ENCODE results near the gene IRF2BPL. TPM values are rescaled to one million over a fixed set of nuclear protein-coding genes. Genes with fewer than 3 reads are reported as not detected.

Gene IRF2BPL
- 100 to 1,000 TPM; 113 to 141 TPM for total RNA-seq

DNA sequence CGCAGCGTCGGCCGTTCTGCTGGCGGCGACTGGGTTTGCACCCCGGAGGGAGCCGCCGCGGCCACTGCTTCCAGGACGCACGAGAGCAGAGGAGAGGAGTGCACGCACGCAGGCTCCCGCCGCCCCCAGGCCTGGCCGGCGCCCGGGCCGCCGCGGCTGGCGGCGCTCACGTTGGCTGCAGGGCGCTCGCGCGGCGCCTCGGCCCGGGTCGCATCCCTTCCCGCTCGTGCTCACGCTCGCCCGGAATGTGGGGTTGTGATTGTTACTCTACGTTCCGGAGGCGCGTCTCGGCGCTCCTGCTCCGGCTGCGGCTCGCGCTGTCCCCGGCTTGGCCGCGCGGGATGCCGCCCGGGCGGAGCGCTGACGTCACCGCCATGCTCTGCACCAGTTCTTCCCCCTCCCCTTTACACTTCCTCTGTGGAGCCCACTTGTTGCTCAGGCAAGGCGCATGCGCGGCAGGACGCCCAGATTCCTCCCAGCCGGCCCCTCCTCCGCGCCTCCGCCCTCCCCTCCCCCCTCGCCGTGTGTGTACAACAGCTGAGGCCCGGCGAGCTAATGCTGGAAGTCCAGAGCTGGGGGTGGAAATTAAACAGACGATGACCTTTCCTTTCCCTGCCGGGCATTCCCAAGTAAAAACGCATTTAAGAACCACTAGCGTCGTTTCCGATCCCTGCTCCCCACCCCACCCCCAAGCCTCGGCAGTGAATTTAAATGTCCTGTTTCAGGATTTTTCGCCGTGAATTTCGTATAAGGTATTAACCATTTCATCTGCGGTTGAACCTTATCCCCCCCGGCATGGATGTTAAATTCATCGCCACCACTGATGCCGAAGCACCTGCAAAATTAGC is at the start of gene IRF2BPL:
Gene IRF2BPL (minus strand): TSS at position 325 of the 848 bp plus-strand sequence. CDS start 916 bp downstream, outside the sequence.
- peak; percentile 97 for DNase-seq (ENCODE audit: low spot score)
- H3K36me3 ChIP-seq, result peaks cover 0 to 5% of the 10 kb centered on the region in 2 donors
- no peaks in the 10 kb centered on the region for H3K27me3 ChIP-seq (replicated peaks; ENCODE audit: insufficient read depth)
- H3K9me3 ChIP-seq, result no peaks in the 10 kb centered on the region
- TF ChIP-seq POLR2A (IDR thresholded peaks at IDR 0.05) (peak; percentile 97), POLR2AphosphoS5 (IDR thresholded peaks at IDR 0.05) (peak; percentile 97)
- TF ChIP-seq, protein P1, sequence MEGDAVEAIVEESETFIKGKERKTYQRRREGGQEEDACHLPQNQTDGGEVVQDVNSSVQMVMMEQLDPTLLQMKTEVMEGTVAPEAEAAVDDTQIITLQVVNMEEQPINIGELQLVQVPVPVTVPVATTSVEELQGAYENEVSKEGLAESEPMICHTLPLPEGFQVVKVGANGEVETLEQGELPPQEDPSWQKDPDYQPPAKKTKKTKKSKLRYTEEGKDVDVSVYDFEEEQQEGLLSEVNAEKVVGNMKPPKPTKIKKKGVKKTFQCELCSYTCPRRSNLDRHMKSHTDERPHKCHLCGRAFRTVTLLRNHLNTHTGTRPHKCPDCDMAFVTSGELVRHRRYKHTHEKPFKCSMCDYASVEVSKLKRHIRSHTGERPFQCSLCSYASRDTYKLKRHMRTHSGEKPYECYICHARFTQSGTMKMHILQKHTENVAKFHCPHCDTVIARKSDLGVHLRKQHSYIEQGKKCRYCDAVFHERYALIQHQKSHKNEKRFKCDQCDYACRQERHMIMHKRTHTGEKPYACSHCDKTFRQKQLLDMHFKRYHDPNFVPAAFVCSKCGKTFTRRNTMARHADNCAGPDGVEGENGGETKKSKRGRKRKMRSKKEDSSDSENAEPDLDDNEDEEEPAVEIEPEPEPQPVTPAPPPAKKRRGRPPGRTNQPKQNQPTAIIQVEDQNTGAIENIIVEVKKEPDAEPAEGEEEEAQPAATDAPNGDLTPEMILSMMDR (IDR thresholded peaks at IDR 0.05), result peak in 2 of 4 experiments; percentile 4 to 19
- under 1% methylated on average over 62 of the region's 84 CpGs for WGBS
- H3K27ac ChIP-seq, result peak within 1 kb of the TSS; percentile 99 to 100
- peaks cover 42% of the 10 kb centered on the region for H3K4me1 ChIP-seq (replicated peaks)
- H3K4me3 ChIP-seq, result peak within 1 kb of the TSS; percentile 86 to 93
- intact Hi-C loops (cut with DNase I), result loop anchor here (5.0 kb wide), 1 partner anchor 69 kb away; the partner anchor contains the start of gene CIPC

DNA sequence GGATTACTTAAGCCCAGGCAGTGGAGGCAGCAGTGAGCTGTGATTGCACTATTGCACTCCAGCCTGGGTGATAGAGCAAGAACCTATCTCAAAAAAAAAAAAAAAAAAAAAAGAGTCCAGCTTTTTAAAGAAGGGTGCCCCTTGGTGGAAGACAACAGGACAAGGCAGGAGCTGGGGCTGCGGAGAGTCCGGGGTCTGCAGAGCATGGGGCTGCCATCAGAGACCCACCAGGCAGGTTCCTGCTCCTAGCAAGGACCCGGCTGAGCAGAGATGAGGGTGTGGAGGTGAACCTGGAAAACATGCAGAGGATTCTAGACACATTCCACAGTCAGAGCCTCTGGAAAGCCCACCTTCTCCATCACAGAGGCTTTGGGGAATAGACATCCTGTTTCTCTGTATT is 48.5 kb upstream of the IRF2BPL start:
- H3K4me3 ChIP-seq, result no peak overlapping the region
- H3K27ac ChIP-seq, result peak overlapping the region in 1 of 2 donors; percentile 48
- no peak for TF ChIP-seq POLR2A (IDR thresholded peaks at IDR 0.05)
- TF ChIP-seq POLR2AphosphoS5 (IDR thresholded peaks at IDR 0.05), result no peak
- TF ChIP-seq, protein P1 (IDR thresholded peaks at IDR 0.05), result no peak
- H3K4me1 ChIP-seq (replicated peaks), result no peaks in the 10 kb centered on the region
- H3K9me3 ChIP-seq, result no peaks in the 10 kb centered on the region
- no peaks in the 10 kb centered on the region for H3K36me3 ChIP-seq
- intact Hi-C loops (cut with DNase I), result no loop called here
- no peak for DNase-seq (ENCODE audit: low spot score)
- no peaks in the 10 kb centered on the region for H3K27me3 ChIP-seq (replicated peaks; ENCODE audit: insufficient read depth)
- 83% methylated on average over 3 of the region's 3 CpGs for WGBS

DNA sequence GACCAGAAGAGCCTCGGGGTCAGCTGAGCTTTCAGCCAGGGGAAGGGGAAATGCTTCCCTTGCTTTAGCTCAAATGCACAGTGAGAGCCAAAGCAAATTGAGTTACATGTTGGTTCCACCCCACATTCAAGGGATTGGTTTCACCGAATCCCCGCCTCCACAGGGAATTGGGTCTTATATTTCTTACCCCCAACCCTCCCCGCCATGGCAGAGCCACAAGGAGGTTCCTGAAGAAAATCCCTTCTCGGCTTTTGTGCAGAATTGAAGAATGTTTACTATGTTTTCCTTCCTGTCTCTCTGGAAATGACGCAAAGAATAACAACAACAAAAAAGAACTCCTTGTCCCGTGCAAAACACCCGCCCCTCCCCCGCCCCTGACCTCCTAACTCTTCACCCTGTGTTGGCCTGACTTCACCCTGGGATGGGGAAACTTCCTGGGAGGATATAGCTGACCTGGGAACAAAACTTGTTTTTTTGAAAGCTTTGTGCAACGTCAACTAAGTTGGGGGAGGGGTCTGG is 47.7 kb upstream of the IRF2BPL start:
- TF ChIP-seq, protein P1 (IDR thresholded peaks at IDR 0.05), result no peak
- TF ChIP-seq POLR2AphosphoS5 (IDR thresholded peaks at IDR 0.05) (peak; percentile 59), POLR2A (IDR thresholded peaks at IDR 0.05) (no peak)
- Histone ChIP-seq H3K27me3 (replicated peaks; ENCODE audit: insufficient read depth) (no peaks in the 10 kb centered on the region), H3K4me1 (replicated peaks) (no peaks in the 10 kb centered on the region), H3K36me3 (no peaks in the 10 kb centered on the region), H3K9me3 (no peaks in the 10 kb centered on the region), H3K4me3 (peak overlapping the region in 1 of 2 donors; percentile 2), H3K27ac (peak overlapping the region; percentile 61)
- DNase-seq (ENCODE audit: low spot score), result no peak
- 24% methylated on average over 10 of the region's 10 CpGs for WGBS
- intact Hi-C loops (cut with DNase I), result no loop called here

DNA sequence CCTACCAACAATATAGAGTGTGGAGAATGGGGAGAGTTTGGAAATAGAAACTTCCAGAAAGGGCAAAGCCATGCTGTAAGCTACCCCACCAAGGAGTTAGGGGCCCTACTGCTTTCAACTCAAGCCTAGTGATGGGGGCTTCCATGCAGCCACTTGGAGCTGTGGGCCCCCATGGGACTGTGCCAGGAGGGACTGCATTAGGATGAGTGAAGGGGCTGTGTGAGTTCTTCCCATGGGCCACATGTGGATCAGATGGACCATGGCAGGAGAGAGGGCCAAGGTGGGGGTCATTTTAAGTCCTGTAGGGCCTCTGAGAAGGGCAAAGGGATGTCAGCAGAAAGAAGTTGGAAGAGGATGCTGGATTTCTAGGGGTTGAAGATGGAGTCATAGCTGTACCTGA is 46.5 kb upstream of the IRF2BPL start:
- DNase-seq (ENCODE audit: low spot score), result no peak
- TF ChIP-seq POLR2AphosphoS5 (IDR thresholded peaks at IDR 0.05), result no peak
- no peaks in the 10 kb centered on the region for H3K27me3 ChIP-seq (replicated peaks; ENCODE audit: insufficient read depth)
- no peaks in the 10 kb centered on the region for H3K4me1 ChIP-seq (replicated peaks)
- peak overlapping the region in 1 of 2 donors; percentile 2 for H3K4me3 ChIP-seq
- intact Hi-C loops (cut with DNase I), result no loop called here
- H3K36me3 ChIP-seq, result no peaks in the 10 kb centered on the region
- no peaks in the 10 kb centered on the region for H3K9me3 ChIP-seq
- peak overlapping the region; percentile 61 for H3K27ac ChIP-seq

DNA sequence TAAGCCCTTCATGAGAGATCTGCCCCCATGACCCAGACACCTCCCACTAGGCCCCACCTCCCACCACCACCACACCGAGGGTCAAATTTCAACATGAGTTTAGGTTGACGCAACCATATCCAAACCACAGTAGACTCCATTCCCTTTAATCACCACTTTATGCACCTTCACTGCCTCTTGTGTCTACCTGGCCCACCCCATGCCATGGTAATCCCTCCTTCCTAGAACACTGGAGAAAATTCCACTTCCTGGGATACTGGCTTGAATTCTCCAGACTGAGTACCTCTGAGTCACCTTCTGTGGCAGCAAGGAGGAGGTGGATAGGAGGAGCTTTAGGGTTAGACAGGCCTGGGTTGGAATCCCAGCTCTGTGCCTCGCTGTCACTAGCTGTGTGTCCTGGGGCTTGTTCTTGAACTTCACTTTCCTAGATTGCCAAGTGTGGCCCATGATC is 43.5 kb upstream of the IRF2BPL start:
- WGBS, result 79% methylated on average over 3 of the region's 3 CpGs
- H3K36me3 ChIP-seq, result no peaks in the 10 kb centered on the region
- H3K27ac ChIP-seq, result no peak overlapping the region
- DNase-seq (ENCODE audit: low spot score), result no peak
- no peak overlapping the region for H3K4me3 ChIP-seq
- TF ChIP-seq, protein P1 (IDR thresholded peaks at IDR 0.05), result no peak
- no peak for TF ChIP-seq POLR2AphosphoS5 (IDR thresholded peaks at IDR 0.05)
- TF ChIP-seq POLR2A (IDR thresholded peaks at IDR 0.05), result no peak
- H3K27me3 ChIP-seq (replicated peaks; ENCODE audit: insufficient read depth), result no peaks in the 10 kb centered on the region
- H3K9me3 ChIP-seq, result no peaks in the 10 kb centered on the region
- peaks cover 3% of the 10 kb centered on the region for H3K4me1 ChIP-seq (replicated peaks)
- intact Hi-C loops (cut with DNase I), result no loop called here

Measured in prostate gland (tissue), 2 donors.